RWPE1 (cell line): ENCODE measurements around the gene HDAC4.

Source experiments
- CTCF ChIA-PET: fragments of 350-600 bp; sonication (Branson Sonifier 250); formaldehyde crosslinking; extraction: SDS; loops from one replicate; lab custom pipeline; 2021; lab: Yijun Ruan, JAX
- POLR2A ChIA-PET: fragments of 400-600 bp; formaldehyde crosslinking; extraction: SDS; loops from one replicate; lab custom pipeline; 2020; ENCODE audit warnings: antibody characterized with exemption; ENCODE audit not compliant: low non-redundant PET; lab: Yijun Ruan, JAX
- DNase-seq: peaks from one replicate; pipeline ENCODE4 v3.0.0; 2012; ENCODE audit warnings: low spot score
- H3K27ac ChIP-seq: fragments of 450-650 bp; 2 replicates; pipeline ENCODE4 v1.5.1; 2017
- CTCF ChIP-seq: fragments of 450-650 bp; conservative IDR thresholded peaks from 2 replicates; pipeline ENCODE4 v1.5.1; 2017; ENCODE audit warnings: low read depth, mild to moderate bottlenecking

Gene HDAC4

GRCh38 chr2:239036819-239037558 is 363.8 kb downstream of the HDAC4 start:
- ChIA-PET POLR2A (no interaction called here), CTCF (interaction anchor here (1.3 kb wide), 1 partner anchor 69 kb away, joined by 9 read pairs; no protein-coding TSS in a partner anchor)
- no peak overlapping the region for H3K27ac ChIP-seq
- no peak for TF ChIP-seq CTCF
- DNase-seq, result no peak

- DNase-seq, result no peak
- ChIA-PET CTCF (interaction anchor here (0.7 to 1.3 kb wide), 4 partner anchors 70 to 746 kb away, joined by 3 to 9 read pairs (median 4); no protein-coding TSS in a partner anchor), POLR2A (no interaction called here)
- TF ChIP-seq CTCF, result no peak
- H3K27ac ChIP-seq, result no peak overlapping the region
These were observed 364.7 kb downstream of the HDAC4 start for GRCh38 chr2:239035997-239036731.

GRCh38 chr2:239035361-239035814 is 365.4 kb downstream of the HDAC4 start:
- TF ChIP-seq CTCF, result peak; percentile 87
- peak; percentile 81 for DNase-seq
- ChIA-PET CTCF (interaction anchor here (0.7 to 1.3 kb wide), 4 partner anchors 71 to 747 kb away, joined by 3 to 9 read pairs (median 4); no protein-coding TSS in a partner anchor), POLR2A (no interaction called here)
- H3K27ac ChIP-seq, result no peak overlapping the region

- H3K27ac ChIP-seq, result no peak overlapping the region
- TF ChIP-seq CTCF, result no peak
- ChIA-PET POLR2A (no interaction called here), CTCF (interaction anchor here (0.5 kb wide), 1 partner anchor 1260 kb away, joined by 4 read pairs; no protein-coding TSS in a partner anchor)
- DNase-seq, result no peak
These were observed 366.1 kb downstream of the HDAC4 start for GRCh38 chr2:239034561-239035341.

- POLR2A ChIA-PET, result no interaction called here
These were observed 366.8 kb downstream of the HDAC4 start for GRCh38 chr2:239033801-239034560.

More at GRCh38 chr2:239033801-239034560, 366.8 kb downstream of the HDAC4 start:
- DNase-seq, result no peak
- no peak overlapping the region for H3K27ac ChIP-seq
- CTCF ChIA-PET, result no interaction called here
- no peak for TF ChIP-seq CTCF
